Hepatocyte (in vitro differentiated cells): ENCODE measurements around the gene SNX32. TPM values are rescaled to one million over a fixed set of nuclear protein-coding genes. Genes with fewer than 3 reads are reported as not detected.
"Not testable (repeated sequence)": the region's sequence is repeated elsewhere in the genome, so short reads cannot be mapped to it uniquely, and the experiment has no call there.

Experiments
- DNase-seq: peaks from one replicate; pipeline ENCODE4 v3.0.0-alpha.2; 2016; ENCODE audit warnings: low spot score
- H2AFZ ChIP-seq: fragments of 200-600 bp; sonication (generic); 2 replicates; pipeline ENCODE4 v1.6.0; 2016; ENCODE audit warnings: antibody characterized with exemption, mild to moderate bottlenecking
- H3K27ac ChIP-seq: fragments of 200-600 bp; sonication (generic); 2 replicates; pipeline ENCODE4 v1.5.1; 2016; ENCODE audit warnings: mild to moderate bottlenecking
- H3K27me3 ChIP-seq: fragments of 200-600 bp; sonication (generic); 2 replicates; pipeline ENCODE4 v1.6.1; 2016
- H3K36me3 ChIP-seq: fragments of 200-600 bp; sonication (generic); replicated peaks from 2 replicates; pipeline ENCODE4 v1.5.1; 2016; ENCODE audit warnings: low read depth; ENCODE audit not compliant: insufficient read depth
- H3K4me1 ChIP-seq: fragments of 200-600 bp; sonication (generic); 2 replicates; pipeline ENCODE4 v1.5.1; 2016; ENCODE audit warnings: mild to moderate bottlenecking, moderate library complexity; ENCODE audit not compliant: insufficient read depth
- H3K4me2 ChIP-seq: fragments of 200-600 bp; sonication (generic); 2 replicates; pipeline ENCODE4 v1.6.0; 2016
- H3K4me3 ChIP-seq: fragments of 200-600 bp; sonication (generic); 2 replicates; pipeline ENCODE4 v1.5.1; 2016; ENCODE audit warnings: mild to moderate bottlenecking
- H3K79me2 ChIP-seq: fragments of 200-600 bp; sonication (generic); 2 replicates; pipeline ENCODE4 v1.6.0; 2017; ENCODE audit warnings: mild to moderate bottlenecking
- H3K9me2 ChIP-seq: fragments of 200-600 bp; sonication (generic); replicated peaks from 2 replicates; pipeline ENCODE4 v1.6.0; 2017; ENCODE audit warnings: mild to moderate bottlenecking; ENCODE audit not compliant: insufficient read depth
- H3K9me3 ChIP-seq: fragments of 200-600 bp; sonication (generic); 2 replicates; pipeline ENCODE4 v1.5.1; 2016; ENCODE audit warnings: low read depth, mild to moderate bottlenecking
- H4K20me1 ChIP-seq: fragments of 200-600 bp; sonication (generic); 2 replicates; pipeline ENCODE4 v1.6.0; 2016; ENCODE audit warnings: mild to moderate bottlenecking; ENCODE audit not compliant: insufficient read depth, poor library complexity, severe bottlenecking
- EZH2 ChIP-seq: fragments of 200-600 bp; sonication (generic); IDR thresholded peaks from 2 replicates; pipeline ENCODE4 v1.6.1; 2016; ENCODE audit warnings: antibody characterized with exemption, mild to moderate bottlenecking, borderline replicate concordance
- EZH2phosphoT487 ChIP-seq: fragments of 200-600 bp; sonication (generic); IDR thresholded peaks from one replicate; pipeline ENCODE4 v1.6.1; 2018; ENCODE audit warnings: antibody characterized with exemption, mild to moderate bottlenecking, low read depth, moderate library complexity; ENCODE audit not compliant: unreplicated experiment, severe bottlenecking
- WGBS: methylation state at CpG from one replicate; pipeline ENCODE4 v1.1.6; 2016; ENCODE audit warnings: low lambda C conversion rate; ENCODE audit errors: missing lambda C conversion rate; 5-methylcytosine and 5-hydroxymethylcytosine counted together
- polyA plus RNA-seq: library from polyadenylated mRNA; unstranded; fragments of >200 nt; fragmentation: Nextera tagmentation; extraction: Ambion mirVana; gene quantifications from 2 replicates; pipeline ENCODE4 v1.2.1, GENCODE V29; 2016
- total RNA-seq: library from RNA; depleted of rRNA; stranded (reverse); fragments of >200 nt; gene quantifications from 2 replicates; pipeline ENCODE4 v1.2.3, GENCODE V29; 2014
- TF ChIP-seq, protein P1 (sequence below): fragments of 200-600 bp; sonication (generic); IDR thresholded peaks from 2 replicates; pipeline ENCODE4 v1.5.1; 2016; ENCODE audit warnings: antibody characterized with exemption, mild to moderate bottlenecking; ENCODE audit not compliant: poor library complexity

The SNX32 gene
- total and polyA plus RNA-seq, 2 experiments from 2014 or later: 2.9 to 5.1 TPM

DNA sequence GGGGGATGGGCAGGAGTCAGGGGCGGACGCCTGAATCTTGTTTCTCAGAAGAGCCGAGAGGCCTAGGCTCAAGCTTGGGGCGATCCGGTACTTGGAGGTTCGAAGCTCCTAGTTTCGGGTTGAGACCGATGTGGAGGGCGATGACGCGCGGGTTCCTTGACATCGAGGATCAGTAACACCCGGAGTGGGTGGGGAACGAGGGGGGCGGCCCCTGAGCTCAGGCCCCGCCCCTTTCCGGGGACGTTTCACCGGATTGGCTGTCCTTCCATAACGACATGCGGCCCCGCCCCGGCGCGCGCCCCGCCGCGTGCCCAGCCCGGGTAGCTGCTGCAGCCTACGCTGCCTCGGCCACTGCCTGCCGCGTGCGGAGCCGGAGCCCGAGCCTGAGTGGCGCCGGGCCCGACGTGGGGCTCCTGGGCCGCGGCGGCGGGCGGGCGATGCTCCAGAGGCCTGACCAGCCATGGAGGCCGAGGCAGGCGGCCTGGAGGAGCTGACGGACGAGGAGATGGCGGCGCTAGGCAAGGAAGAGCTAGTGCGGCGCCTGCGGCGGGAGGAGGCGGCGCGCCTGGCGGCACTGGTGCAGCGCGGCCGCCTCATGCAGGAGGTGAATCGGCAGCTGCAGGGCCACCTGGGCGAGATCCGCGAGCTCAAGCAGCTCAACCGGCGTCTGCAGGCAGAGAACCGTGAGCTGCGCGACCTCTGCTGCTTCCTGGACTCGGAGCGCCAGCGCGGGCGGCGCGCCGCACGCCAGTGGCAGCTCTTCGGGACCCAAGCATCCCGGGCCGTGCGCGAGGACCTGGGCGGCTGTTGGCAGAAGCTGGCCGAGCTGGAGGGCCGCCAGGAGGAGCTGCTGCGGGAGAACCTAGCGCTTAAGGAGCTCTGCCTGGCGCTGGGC, 56.8 kb downstream of the SNX32 start, which contains the start of gene CCDC85B:
TSS of gene CCDC85B (plus strand) at position 350 of the 895 bp plus-strand sequence. CDS start at position 461, 111 bp downstream.
- Histone ChIP-seq H3K4me1 (peaks cover 43% of the 10 kb centered on the region), H3K79me2 (peaks cover 25% of the 10 kb centered on the region), H2AFZ (peak within 1 kb of the TSS; percentile 57), H4K20me1 (no peaks in the 10 kb centered on the region), H3K4me2 (peak within 1 kb of the TSS; percentile 92), H3K9me2 (no peaks in the 10 kb centered on the region), H3K9me3 (no peaks in the 10 kb centered on the region), H3K4me3 (peak within 1 kb of the TSS; percentile 71), H3K36me3 (no peaks in the 10 kb centered on the region), H3K27me3 (no peaks in the 10 kb centered on the region), H3K27ac (peak within 1 kb of the TSS; percentile 98)
- no peak for TF ChIP-seq EZH2
- TF ChIP-seq, protein P1, sequence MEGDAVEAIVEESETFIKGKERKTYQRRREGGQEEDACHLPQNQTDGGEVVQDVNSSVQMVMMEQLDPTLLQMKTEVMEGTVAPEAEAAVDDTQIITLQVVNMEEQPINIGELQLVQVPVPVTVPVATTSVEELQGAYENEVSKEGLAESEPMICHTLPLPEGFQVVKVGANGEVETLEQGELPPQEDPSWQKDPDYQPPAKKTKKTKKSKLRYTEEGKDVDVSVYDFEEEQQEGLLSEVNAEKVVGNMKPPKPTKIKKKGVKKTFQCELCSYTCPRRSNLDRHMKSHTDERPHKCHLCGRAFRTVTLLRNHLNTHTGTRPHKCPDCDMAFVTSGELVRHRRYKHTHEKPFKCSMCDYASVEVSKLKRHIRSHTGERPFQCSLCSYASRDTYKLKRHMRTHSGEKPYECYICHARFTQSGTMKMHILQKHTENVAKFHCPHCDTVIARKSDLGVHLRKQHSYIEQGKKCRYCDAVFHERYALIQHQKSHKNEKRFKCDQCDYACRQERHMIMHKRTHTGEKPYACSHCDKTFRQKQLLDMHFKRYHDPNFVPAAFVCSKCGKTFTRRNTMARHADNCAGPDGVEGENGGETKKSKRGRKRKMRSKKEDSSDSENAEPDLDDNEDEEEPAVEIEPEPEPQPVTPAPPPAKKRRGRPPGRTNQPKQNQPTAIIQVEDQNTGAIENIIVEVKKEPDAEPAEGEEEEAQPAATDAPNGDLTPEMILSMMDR: peak; percentile 32
- TF ChIP-seq EZH2phosphoT487: no peak
- WGBS: 1% methylated on average over 73 of the region's 94 CpGs
- DNase-seq: peak; percentile 98

DNA sequence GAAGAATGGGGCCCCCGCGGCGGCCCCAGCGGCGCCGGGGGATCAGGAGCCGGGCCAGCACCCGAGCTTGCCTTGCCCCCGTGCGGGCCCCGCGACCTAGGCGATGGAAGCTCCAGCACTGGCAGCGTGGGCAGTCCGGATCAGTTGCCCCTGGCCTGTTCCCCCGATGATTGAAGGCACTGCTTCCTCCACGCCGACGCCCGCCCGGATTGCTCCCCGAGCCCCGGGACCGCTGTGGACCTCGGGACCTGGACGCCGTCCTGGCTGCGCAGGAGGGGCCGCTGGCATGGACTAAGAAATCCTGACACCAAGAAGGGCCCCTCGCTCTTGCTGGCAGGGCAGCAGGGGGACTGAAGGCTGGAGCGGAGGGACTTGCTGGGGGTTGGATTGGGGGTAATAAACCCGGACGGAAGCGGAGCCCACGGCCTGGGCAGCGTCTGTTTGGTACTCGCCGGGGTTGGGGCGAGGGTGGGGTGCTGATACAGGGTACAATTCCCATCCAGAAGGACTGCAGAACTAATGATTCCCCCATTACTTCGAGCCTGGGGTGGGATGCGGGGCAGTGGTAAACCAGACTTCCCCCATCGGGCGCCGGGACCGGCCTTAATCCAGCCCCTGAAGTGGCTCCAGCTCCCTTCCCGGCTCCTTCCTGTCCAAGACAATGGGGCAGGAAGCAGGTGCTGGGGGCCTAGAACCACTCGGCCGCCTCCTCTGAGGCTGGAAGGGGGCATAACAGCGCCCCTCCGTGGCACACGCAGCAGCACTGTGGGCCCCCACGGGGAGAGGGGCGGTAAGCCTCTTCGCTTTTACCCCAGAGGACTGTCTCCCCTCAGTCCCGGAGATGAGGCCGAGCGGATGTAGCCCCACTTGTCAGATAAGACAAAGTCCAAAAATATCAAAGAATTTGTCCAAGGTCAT, 57.7 kb downstream of the SNX32 start:
- peaks cover 21% of the 10 kb centered on the region for H3K79me2 ChIP-seq
- no peaks in the 10 kb centered on the region for H4K20me1 ChIP-seq

DNA sequence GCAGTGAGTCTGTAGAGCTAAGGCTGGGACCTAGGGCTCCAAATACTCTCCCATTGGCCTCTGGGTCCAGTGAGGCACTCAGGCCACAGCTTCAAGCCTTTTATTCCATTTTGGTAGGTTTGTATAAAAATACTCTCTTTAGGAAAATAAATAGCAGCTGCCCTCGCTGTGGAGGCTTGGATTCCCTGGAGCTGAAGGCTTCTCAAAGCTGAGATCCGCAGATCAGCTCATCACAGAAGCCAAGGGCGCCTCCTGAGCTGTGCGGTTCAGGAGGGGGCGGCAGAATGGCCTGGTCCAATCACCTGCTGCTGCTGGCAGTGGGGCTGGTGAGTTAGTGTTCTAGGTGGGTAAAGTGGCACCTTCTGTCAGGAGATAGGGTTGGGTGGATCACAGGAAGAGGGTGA, 58.4 kb downstream of the SNX32 start:
- not testable (repeated sequence) for H3K27ac ChIP-seq

More for the DNA sequence above, 57.7 kb downstream of the SNX32 start:
- Histone ChIP-seq H3K9me3 (no peaks in the 10 kb centered on the region), H3K36me3 (no peaks in the 10 kb centered on the region), H3K27ac (peak overlapping the region; percentile 91), H3K4me1 (peaks cover 42% of the 10 kb centered on the region), H3K27me3 (no peaks in the 10 kb centered on the region), H3K4me2 (peak overlapping the region; percentile 92), H3K9me2 (no peaks in the 10 kb centered on the region), H3K4me3 (peak overlapping the region; percentile 71), H2AFZ (peak overlapping the region; percentile 45)
- WGBS: 10% methylated on average over 56 of the region's 57 CpGs
- DNase-seq: no peak
- TF ChIP-seq EZH2 (no peak), EZH2phosphoT487 (no peak)
- TF ChIP-seq, protein P1: peak; percentile 19

More for the DNA sequence above, 58.4 kb downstream of the SNX32 start:
- H3K27me3 ChIP-seq, H2AFZ ChIP-seq, DNase-seq, H3K9me3 ChIP-seq, H3K4me3 ChIP-seq, H4K20me1 ChIP-seq, H3K9me2 ChIP-seq, H3K36me3 ChIP-seq: not testable (repeated sequence)
- 81% methylated on average over 5 of the region's 5 CpGs for WGBS
- Histone ChIP-seq H3K4me2 (peak overlapping the region; percentile 92), H3K4me1 (peaks cover 36% of the 10 kb centered on the region), H3K79me2 (peaks cover 14% of the 10 kb centered on the region)
